PC-3 (cell line): ENCODE measurements around the gene ANKHD1. TPM values are rescaled to one million over a fixed set of nuclear protein-coding genes. Genes with fewer than 3 reads are reported as not detected.
A peak's percentile ranks its signal among the peaks of the same experiment; 100 is the strongest.

Experiments
- ATAC-seq: fragments of 200-7000 bp; cut with Tn5 transposase; 2 replicates; pipeline ENCODE4 v1.9.1; 2020; ENCODE audit warnings: mild to moderate bottlenecking, moderate library complexity
- Bru-seq: library from RNA; stranded (reverse); fragments of 400-500 nt; gene quantifications from one replicate; lab custom pipeline; 2021; lab: Mats Ljungman, UMichigan
- BruChase-seq, 2 experiments: library from RNA; stranded (reverse); fragments of 400-500 nt; gene quantifications; one replicate each; lab custom pipeline; 2021; lab: Mats Ljungman, UMichigan
- BruUV-seq: library from RNA; stranded (reverse); fragments of 400-500 nt; replicated peaks from 2 replicates; lab custom pipeline; 2021; lab: Mats Ljungman, UMichigan
- CTCF ChIA-PET: fragments of 300-600 bp; sonication (Branson Sonifier 250); formaldehyde crosslinking; loops from one replicate; lab custom pipeline; 2022; ENCODE audit warnings: antibody characterized with exemption; lab: Charles Lee
- POLR2A ChIA-PET: fragments of 300-600 bp; sonication (Branson Sonifier 250); formaldehyde crosslinking; loops from one replicate; lab custom pipeline; 2022; ENCODE audit warnings: antibody characterized with exemption; ENCODE audit not compliant: unreplicated experiment; lab: Charles Lee
- DNase-seq: peaks from one replicate; pipeline ENCODE4 v3.0.0-alpha.2; 2015
- H2AFZ ChIP-seq: fragments of 300-600 bp; sonication (generic); 2 replicates; pipeline ENCODE4 v1.6.0; 2016; ENCODE audit warnings: antibody characterized with exemption, low read length
- H3F3A ChIP-seq: fragments of 300-600 bp; sonication (generic); one replicate; pipeline ENCODE4 v1.6.0; 2017; ENCODE audit warnings: antibody characterized with exemption, low read length, control low read depth, mild to moderate bottlenecking; ENCODE audit not compliant: unreplicated experiment
- H3K27ac ChIP-seq: fragments of 300-600 bp; sonication (generic); 2 replicates; pipeline ENCODE4 v1.5.1; 2016; ENCODE audit warnings: mild to moderate bottlenecking, low read length
- H3K27me3 ChIP-seq: fragments of 300-600 bp; sonication (generic); 2 replicates; pipeline ENCODE4 v1.6.1; 2016; ENCODE audit warnings: low read length, mixed read lengths
- H3K36me3 ChIP-seq: fragments of 300-600 bp; sonication (generic); 2 replicates; pipeline ENCODE4 v1.6.1; 2016; ENCODE audit warnings: low read depth, mixed run types, low read length, mixed read lengths
- H3K4me1 ChIP-seq: fragments of 300-600 bp; sonication (generic); 2 replicates; pipeline ENCODE4 v1.5.1; 2016; ENCODE audit warnings: low read length; ENCODE audit not compliant: insufficient read depth
- H3K4me2 ChIP-seq: fragments of 300-600 bp; sonication (generic); 2 replicates; pipeline ENCODE4 v1.6.0; 2016; ENCODE audit warnings: low read length
- H3K4me3 ChIP-seq: fragments of 300-600 bp; sonication (generic); 2 replicates; pipeline ENCODE4 v1.5.1; 2016; ENCODE audit warnings: mild to moderate bottlenecking, low read length, mixed read lengths
- H3K79me2 ChIP-seq: fragments of 300-600 bp; sonication (generic); 2 replicates; pipeline ENCODE4 v1.6.1; 2017; ENCODE audit warnings: low read length, mixed read lengths
- H3K9ac ChIP-seq: fragments of 300-600 bp; sonication (generic); 2 replicates; pipeline ENCODE4 v1.6.0; 2016; ENCODE audit warnings: mild to moderate bottlenecking, low read length
- H3K9me2 ChIP-seq: fragments of 300-600 bp; sonication (generic); replicated peaks from 2 replicates; pipeline ENCODE4 v1.6.1; 2016; ENCODE audit warnings: mixed run types, low read length, mixed read lengths
- H3K9me3 ChIP-seq: fragments of 300-600 bp; sonication (generic); 2 replicates; pipeline ENCODE4 v1.6.1; 2016; ENCODE audit warnings: low read length, mixed read lengths
- H4K20me1 ChIP-seq: fragments of 300-600 bp; sonication (generic); 2 replicates; pipeline ENCODE4 v1.6.1; 2016; ENCODE audit warnings: low read length, mixed read lengths
- EZH2 ChIP-seq: fragments of 300-600 bp; sonication (generic); IDR thresholded peaks from one replicate; pipeline ENCODE4 v1.6.1; 2017; ENCODE audit warnings: antibody characterized with exemption, mild to moderate bottlenecking, low read length; ENCODE audit not compliant: unreplicated experiment
- EZH2phosphoT487 ChIP-seq: fragments of 300-600 bp; sonication (generic); IDR thresholded peaks from 2 replicates; pipeline ENCODE4 v1.6.1; 2018; ENCODE audit warnings: mild to moderate bottlenecking, antibody characterized with exemption, low read length, borderline replicate concordance
- intact Hi-C: fragments of 100-400 bp; cut with micrococcal nuclease; formaldehyde crosslinking; loops from 2 replicates; pipeline ENCODE4 v1.9.0; 2023
- long read RNA-seq: library from polyadenylated mRNA; unstranded; transcript quantifications from one replicate; pipeline ENCODE4 v2.0.0, GENCODE V29; 2021; ENCODE audit not compliant: unreplicated experiment
- total RNA-seq: library from RNA; depleted of rRNA; stranded (reverse); fragments of >200 nt; gene quantifications from 2 replicates; pipeline ENCODE4 v1.2.3, GENCODE V29; 2014; rRNA removed
- TF ChIP-seq, protein P1 (sequence below): fragments of 300-600 bp; sonication (generic); conservative IDR thresholded peaks from 2 replicates; pipeline ENCODE4 v1.5.1; 2017; ENCODE audit warnings: antibody characterized with exemption, low read depth, mild to moderate bottlenecking, low read length

ANKHD1 gene
- 64.6 and 81.1 TPM in 2 replicates for total RNA-seq
- Bru-seq, nascent RNA: percentile 97 among the genes with signal in this experiment
- percentile 98 among the genes with signal in this experiment for BruChase-seq, experiment 1, labeled RNA remaining after a 6-hour chase
- percentile 99 among the genes with signal in this experiment for BruChase-seq, experiment 2, labeled RNA remaining after a 2-hour chase
- long read RNA-seq, transcript ANKHD1-205 (11 exons, 2,135 nt): major isoform, 10 of 249 reads
- long read RNA-seq, partial matches to known transcripts: 144 of 249 reads
- long read RNA-seq, other reads (novel, unspliced or antisense): 94 of 249 reads

DNA sequence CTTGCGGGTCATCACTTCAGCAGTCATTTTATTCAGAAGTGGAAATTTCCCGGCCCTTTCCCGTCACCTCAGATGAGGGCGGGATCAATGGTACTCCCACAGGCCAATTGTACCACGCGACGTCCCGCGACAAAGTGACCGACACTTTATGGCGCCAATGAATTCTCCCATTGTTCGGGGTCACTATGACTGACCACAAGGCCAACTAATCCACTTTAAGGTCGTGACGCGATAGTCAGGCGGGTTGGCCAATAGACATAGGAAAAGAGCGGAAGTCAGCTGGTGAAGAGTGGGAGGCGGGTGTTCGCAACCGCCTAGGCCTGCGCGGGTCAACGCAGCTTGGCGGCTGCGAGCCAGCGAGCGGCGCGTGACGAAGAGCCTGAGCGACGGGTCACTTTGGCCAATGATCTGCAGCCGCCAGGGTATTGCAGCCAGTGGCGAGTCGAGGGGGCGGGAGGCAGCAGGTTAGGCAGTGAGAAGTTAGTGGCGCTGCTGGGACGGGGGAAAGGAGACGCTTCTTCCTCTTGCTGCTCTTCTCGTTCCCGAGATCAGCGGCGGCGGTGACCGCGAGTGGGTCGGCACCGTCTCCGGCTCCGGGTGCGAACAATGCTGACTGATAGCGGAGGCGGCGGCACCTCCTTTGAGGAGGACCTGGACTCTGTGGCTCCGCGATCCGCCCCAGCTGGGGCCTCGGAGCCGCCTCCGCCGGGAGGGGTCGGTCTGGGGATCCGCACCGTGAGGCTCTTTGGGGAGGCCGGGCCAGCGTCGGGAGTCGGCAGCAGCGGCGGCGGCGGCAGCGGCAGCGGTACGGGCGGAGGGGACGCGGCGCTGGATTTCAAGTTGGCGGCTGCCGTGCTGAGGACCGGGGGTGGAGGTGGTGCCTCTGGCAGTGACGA is at the start of gene ANKHD1:
TSS of gene ANKHD1 (plus strand) at position 472 of the 896 bp plus-strand sequence. CDS start at position 607, 135 bp downstream.
- Histone ChIP-seq H3K9me2 (no peaks in the 10 kb centered on the region), H3K4me2 (peak within 1 kb of the TSS; percentile 84), H3K9me3 (no peaks in the 10 kb centered on the region), H3K9ac (peak within 1 kb of the TSS; percentile 93), H3K36me3 (no peaks in the 10 kb centered on the region), H3K27me3 (no peaks in the 10 kb centered on the region), H2AFZ (peak within 1 kb of the TSS; percentile 91), H3K27ac (peak within 1 kb of the TSS; percentile 79), H3K79me2 (peaks cover 62% of the 10 kb centered on the region), H3F3A (no peaks in the 10 kb centered on the region), H4K20me1 (peaks cover 25% of the 10 kb centered on the region), H3K4me3 (peak within 1 kb of the TSS; percentile 97), H3K4me1 (peaks cover 30% of the 10 kb centered on the region)
- ATAC-seq (peak; percentile 73), DNase-seq (peak; percentile 100)
- TF ChIP-seq EZH2 (no peak), EZH2phosphoT487 (no peak)
- TF ChIP-seq, protein P1, sequence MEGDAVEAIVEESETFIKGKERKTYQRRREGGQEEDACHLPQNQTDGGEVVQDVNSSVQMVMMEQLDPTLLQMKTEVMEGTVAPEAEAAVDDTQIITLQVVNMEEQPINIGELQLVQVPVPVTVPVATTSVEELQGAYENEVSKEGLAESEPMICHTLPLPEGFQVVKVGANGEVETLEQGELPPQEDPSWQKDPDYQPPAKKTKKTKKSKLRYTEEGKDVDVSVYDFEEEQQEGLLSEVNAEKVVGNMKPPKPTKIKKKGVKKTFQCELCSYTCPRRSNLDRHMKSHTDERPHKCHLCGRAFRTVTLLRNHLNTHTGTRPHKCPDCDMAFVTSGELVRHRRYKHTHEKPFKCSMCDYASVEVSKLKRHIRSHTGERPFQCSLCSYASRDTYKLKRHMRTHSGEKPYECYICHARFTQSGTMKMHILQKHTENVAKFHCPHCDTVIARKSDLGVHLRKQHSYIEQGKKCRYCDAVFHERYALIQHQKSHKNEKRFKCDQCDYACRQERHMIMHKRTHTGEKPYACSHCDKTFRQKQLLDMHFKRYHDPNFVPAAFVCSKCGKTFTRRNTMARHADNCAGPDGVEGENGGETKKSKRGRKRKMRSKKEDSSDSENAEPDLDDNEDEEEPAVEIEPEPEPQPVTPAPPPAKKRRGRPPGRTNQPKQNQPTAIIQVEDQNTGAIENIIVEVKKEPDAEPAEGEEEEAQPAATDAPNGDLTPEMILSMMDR: no peak
- ChIA-PET POLR2A (interaction anchor here (0.5 kb wide), 1 partner anchor 120 kb away, joined by 3 read pairs; no protein-coding TSS in a partner anchor), CTCF (interaction anchor here (0.5 to 0.9 kb wide), 3 partner anchors 50 to 262 kb away, joined by 3 to 6 read pairs (median 3); partner anchors contain the start of gene HBEGF)
- intact Hi-C loops: loop anchor here (1.0 to 5.0 kb wide), 3 partner anchors 28 to 317 kb away; no protein-coding TSS in a partner anchor
- TSS peak; percentile 47 for BruUV-seq

DNA sequence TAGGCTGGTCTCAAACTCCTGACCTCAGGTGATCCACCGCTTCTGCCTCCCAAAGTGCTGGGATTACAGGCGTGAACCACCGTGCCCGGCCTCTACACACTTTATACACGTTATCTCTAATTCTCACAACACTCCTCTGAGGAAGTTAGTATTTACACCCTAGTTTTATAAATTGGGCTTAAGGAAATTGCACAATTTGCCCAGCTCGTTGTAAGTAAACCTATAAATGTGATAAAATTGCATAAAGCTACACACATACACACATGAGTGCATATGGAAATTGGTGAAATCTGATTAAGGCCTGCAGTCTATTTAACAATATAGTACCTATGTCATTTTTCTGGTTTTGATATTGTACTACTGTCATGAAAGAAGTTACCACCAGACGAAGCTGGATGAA is 46.1 kb upstream of the ANKHD1 start:
- H3K27me3 ChIP-seq: no peaks in the 10 kb centered on the region
- no TSS peak for BruUV-seq
- no peak overlapping the region for H3K27ac ChIP-seq
- no peak overlapping the region for H2AFZ ChIP-seq
- ChIA-PET CTCF (interaction anchor here (1.2 to 1.7 kb wide), 3 partner anchors 9 to 116 kb away, joined by 3 to 10 read pairs (median 4); partner anchors contain the start of gene HBEGF), POLR2A (no interaction called here)
- no peaks in the 10 kb centered on the region; the same call in 1 of the 2 replicates for H3K4me1 ChIP-seq
- H3K36me3 ChIP-seq: no peaks in the 10 kb centered on the region
- intact Hi-C loops: loop anchor here (5.0 kb wide), 2 partner anchors 188 to 367 kb away; no protein-coding TSS in a partner anchor
- no peaks in the 10 kb centered on the region for H3K9me3 ChIP-seq
- H3K4me2 ChIP-seq: no peak overlapping the region
- TF ChIP-seq EZH2 (no peak), EZH2phosphoT487 (no peak)
- TF ChIP-seq, protein P1: no peak
- no peaks in the 10 kb centered on the region for H3K79me2 ChIP-seq
- H3K9me2 ChIP-seq: no peaks in the 10 kb centered on the region
- DNase-seq (no peak), ATAC-seq (no peak)
- H3F3A ChIP-seq: peaks cover 4% of the 10 kb centered on the region
- H4K20me1 ChIP-seq: no peaks in the 10 kb centered on the region
- no peak overlapping the region for H3K4me3 ChIP-seq
- no peak overlapping the region for H3K9ac ChIP-seq
